GM19452 (cell line): ENCODE measurements around the gene ZNF627.
"Not testable (repeated sequence)": the region's sequence is repeated elsewhere in the genome, so short reads cannot be mapped to it uniquely, and the experiment has no call there.

Experiments
- ATAC-seq: cut with Tn5 transposase; IDR thresholded peaks from one replicate; pipeline ENCODE4 v1.9.1; 2021; ENCODE audit not compliant: unreplicated experiment

Gene ZNF627

GRCh38 chr19:11622401-11622800 lies 25.1 kb downstream of the ZNF627 start:
- not testable (repeated sequence) for ATAC-seq

- no peak for ATAC-seq
Measured at GRCh38 chr19:11624069-11624463, 26.8 kb downstream of the ZNF627 start.

- ATAC-seq, result no peak
Measured at GRCh38 chr19:11626252-11626651, 29.0 kb downstream of the ZNF627 start.

DNA sequence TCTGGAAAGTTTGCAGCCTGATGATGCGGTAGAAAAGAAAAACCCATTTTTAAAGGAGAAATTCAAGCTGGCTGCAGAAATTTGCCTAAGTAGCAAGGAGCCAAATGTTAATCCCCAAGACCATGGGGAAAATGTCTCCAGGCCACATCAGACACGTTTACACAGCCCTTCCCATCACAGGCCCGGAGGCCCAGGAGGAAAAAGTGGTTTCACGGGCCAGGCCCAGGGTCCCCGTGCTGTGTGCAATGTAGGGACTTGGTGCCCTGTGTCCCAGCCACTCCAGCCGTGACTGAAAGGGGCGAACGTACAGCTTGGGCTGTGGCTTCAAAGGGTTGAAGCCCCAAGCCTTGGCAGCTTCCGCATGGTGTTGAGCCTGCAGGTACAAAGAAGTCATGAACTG lies 35.9 kb downstream of the ZNF627 start:
- ATAC-seq, result no peak

- ATAC-seq, result not testable (repeated sequence)
Measured at GRCh38 chr19:11634018-11634662, 36.9 kb downstream of the ZNF627 start.

GRCh38 chr19:11639245-11639601 lies 41.9 kb downstream of the ZNF627 start:
- ATAC-seq, result peak; percentile 15

DNA sequence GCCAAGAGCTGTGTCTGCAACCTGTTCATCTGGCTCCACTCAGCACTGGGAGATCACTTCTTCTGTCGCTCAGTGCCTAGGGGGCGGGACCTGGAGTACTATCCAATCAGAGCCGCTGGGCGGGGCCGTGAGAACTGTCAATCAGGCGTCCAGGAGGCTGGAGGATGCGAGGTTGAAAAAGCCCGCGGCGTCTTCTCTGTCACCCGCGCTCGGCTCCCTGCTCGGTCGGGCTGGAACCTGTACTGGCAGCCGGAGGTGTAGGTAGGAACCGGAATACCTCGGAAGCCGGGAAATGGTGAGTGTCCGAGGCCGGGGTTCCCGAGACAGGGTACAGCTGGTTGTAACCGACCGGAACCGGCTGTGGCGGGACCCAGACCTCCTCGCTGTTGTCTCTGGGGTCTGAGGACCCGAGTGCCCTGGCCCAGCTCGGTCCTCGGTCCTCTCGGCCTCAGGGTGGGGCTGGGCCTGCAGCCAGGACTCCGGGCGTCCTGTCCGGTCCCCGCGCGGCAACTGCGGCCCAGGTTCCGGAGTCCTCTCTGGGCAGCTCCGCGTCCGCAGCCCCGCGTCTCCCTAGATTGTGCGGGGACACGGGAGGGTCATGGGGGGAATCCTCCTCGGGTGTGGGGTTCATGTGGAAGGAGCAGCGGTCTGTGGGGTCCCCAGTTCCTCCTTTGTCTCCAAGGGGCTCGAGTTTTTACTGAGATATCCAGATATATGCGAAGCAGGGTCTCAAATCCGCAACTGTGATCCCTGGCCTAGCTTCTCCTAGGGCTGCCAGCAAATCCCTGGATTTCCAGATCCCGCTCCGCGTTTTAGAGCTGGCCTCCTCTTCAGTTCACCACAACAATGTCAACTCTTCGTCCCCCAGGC lies 42.6 kb downstream of the ZNF627 start:
- ATAC-seq, result peak; percentile 96

- ATAC-seq, result no peak
Measured at GRCh38 chr19:11641244-11641643, 44.0 kb downstream of the ZNF627 start.

DNA sequence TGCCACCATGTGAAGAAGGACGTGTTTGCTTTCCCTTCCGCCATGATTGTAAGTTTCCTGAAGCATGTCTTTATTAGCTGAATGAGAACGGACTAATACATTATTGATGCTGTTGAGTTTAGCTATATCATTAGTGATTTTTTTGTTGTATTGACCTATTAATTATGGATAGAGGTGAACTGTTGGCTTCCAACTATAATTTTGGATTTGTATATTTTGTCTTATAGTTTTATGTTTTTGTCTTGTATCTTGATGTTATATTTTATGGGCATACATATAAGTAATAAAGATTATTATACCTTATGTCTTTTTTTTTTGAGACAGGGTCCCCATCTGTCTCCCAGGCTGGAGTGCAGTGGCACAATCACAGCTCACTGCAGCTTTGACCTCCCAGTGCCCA lies 45.6 kb downstream of the ZNF627 start:
- ATAC-seq, result no peak

GRCh38 chr19:11649941-11650340 lies 52.7 kb downstream of the ZNF627 start:
- no peak for ATAC-seq

DNA sequence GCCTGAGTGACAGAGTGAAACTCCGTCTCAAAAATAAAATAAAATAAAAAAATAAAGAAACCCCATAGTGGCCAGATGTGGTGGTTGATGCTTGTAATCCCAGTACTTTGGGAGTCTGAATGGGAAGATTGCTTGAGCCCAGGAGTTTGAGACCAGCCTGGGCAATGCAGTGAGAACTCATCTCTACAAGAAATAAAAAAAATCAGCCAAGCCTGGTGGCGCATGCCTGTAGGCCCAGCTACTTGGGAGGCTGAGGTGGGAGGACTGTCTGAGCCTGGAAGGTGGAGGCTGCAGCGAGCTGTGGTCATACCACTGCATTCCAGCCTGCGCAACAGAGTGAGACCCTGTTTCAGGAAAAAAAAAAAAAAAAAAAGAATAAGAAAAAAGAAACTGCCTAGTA lies 53.8 kb downstream of the ZNF627 start:
- ATAC-seq, result no peak

DNA sequence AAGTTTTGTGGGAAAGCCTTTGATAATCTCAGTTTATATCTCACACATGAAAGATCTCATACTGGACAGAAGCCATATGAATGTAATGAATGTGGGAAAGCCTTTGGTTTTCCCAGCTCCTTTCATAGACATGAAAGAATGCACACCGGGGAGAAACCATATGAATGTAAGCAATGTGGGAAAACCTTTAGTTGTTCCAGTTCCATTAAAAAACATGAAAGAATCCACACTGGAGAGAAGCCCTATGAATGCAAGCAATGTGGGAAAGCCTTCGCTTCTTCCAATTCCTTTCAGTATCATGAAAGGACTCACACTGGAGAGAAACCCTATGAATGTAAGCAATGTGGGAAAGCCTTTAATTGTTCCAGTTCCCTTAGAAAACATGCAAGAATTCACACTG lies 54.8 kb downstream of the ZNF627 start:
- no peak for ATAC-seq

DNA sequence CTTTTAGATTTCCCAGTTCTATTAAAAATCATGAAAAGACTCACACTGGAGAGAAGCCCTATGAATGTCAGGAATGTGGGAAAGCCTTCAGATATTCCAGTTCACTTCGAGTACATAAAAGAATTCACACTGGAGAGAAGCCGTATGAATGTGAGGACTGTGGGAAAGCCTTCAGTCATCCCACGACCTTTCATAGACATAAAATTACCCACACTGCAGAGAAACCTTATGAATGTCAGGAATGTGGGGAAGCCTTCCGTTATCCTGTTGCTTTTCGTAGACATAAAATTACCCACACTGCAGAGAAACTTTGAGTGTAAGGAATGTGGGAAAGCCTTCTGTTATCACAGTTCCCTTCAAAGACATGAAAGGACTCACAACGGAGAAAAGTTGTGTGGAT lies 55.2 kb downstream of the ZNF627 start:
- no peak for ATAC-seq

DNA sequence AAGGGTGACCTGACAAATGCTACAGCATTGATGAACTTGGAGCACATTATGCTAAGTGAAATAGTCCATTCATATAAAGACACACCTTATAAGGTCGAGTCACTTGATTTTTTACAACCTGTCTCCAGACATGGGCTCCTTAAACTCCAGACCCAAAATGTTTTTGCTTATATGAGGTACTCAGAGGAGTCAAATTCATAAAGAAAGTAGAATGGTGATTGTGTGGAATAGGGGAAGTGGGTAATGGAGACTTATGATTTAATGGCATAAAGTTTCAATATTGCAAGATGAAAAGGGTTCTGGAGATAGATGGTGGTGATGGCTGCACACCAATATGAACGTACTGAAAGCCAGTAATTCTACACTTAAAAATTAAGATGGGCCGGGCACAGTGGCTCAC lies 59.3 kb downstream of the ZNF627 start:
- no peak for ATAC-seq

GRCh38 chr19:11657307-11657706 lies 60.0 kb downstream of the ZNF627 start:
- no peak for ATAC-seq

- ATAC-seq, result no peak
Measured at GRCh38 chr19:11658970-11659369, 61.7 kb downstream of the ZNF627 start.

GRCh38 chr19:11659612-11660011 lies 62.3 kb downstream of the ZNF627 start:
- ATAC-seq, result no peak

GRCh38 chr19:11662278-11662677 lies 65.0 kb downstream of the ZNF627 start:
- ATAC-seq, result no peak

- no peak for ATAC-seq
Measured at GRCh38 chr19:11663181-11663591, 65.9 kb downstream of the ZNF627 start.
